WTC11 (cell line): ENCODE measurements around the gene HIF1A. TPM values are rescaled to one million over a fixed set of nuclear protein-coding genes. Genes with fewer than 3 reads are reported as not detected.
A peak's percentile ranks its signal among the peaks of the same experiment; 100 is the strongest.

Source experiments
- ATF2 ChIP-seq: sonication (generic); formaldehyde crosslinking; IDR thresholded peaks from 2 replicates; pipeline ENCODE4 v1.8.1; 2022; ENCODE audit warnings: low read depth, missing genetic modification reagents, borderline replicate concordance
- CREM ChIP-seq: sonication (generic); formaldehyde crosslinking; IDR thresholded peaks from 2 replicates; pipeline ENCODE4 v1.8.1; 2022; ENCODE audit warnings: mild to moderate bottlenecking, missing genetic modification reagents, moderate library complexity
- ESRRA ChIP-seq: sonication (generic); formaldehyde crosslinking; IDR thresholded peaks from 2 replicates; pipeline ENCODE4 v1.8.1; 2022; ENCODE audit warnings: mild to moderate bottlenecking, missing genetic modification reagents, borderline replicate concordance
- FOXK1 ChIP-seq: sonication (generic); formaldehyde crosslinking; IDR thresholded peaks from 2 replicates; pipeline ENCODE4 v1.8.0; 2022; ENCODE audit warnings: mild to moderate bottlenecking, moderate library complexity, missing genetic modification reagents
- IRF1 ChIP-seq: sonication (generic); formaldehyde crosslinking; IDR thresholded peaks from 2 replicates; pipeline ENCODE4 v1.8.0; 2023; ENCODE audit warnings: missing genetic modification reagents
- KAT7 ChIP-seq: sonication (generic); formaldehyde crosslinking; IDR thresholded peaks from 2 replicates; pipeline ENCODE4 v1.8.1; 2023; ENCODE audit warnings: missing genetic modification reagents, mild to moderate bottlenecking, borderline replicate concordance
- SMAD3 ChIP-seq: sonication (generic); formaldehyde crosslinking; IDR thresholded peaks from 2 replicates; pipeline ENCODE4 v1.8.0; 2022; ENCODE audit warnings: missing genetic modification reagents, mild to moderate bottlenecking, borderline replicate concordance
- SOX15 ChIP-seq: fragments of 250-450 bp; sonication (Bioruptor Pico); IDR thresholded peaks from 2 replicates; pipeline ENCODE4 v1.9.0; 2021; ENCODE audit warnings: mild to moderate bottlenecking
- SP1 ChIP-seq: sonication (generic); formaldehyde crosslinking; conservative IDR thresholded peaks from 2 replicates; pipeline ENCODE4 v1.8.1; 2022; ENCODE audit warnings: missing genetic modification reagents
- ZNF396 ChIP-seq: fragments of 250-450 bp; sonication (Bioruptor Pico); IDR thresholded peaks from 2 replicates; pipeline ENCODE4 v1.8.0; 2021; ENCODE audit warnings: mild to moderate bottlenecking, moderate library complexity, borderline replicate concordance
- ZNF416 ChIP-seq: fragments of 250-450 bp; sonication (Bioruptor Pico); IDR thresholded peaks from 2 replicates; pipeline ENCODE4 v1.9.0; 2021; ENCODE audit warnings: mild to moderate bottlenecking, inconsistent platforms
- ZNF532 ChIP-seq: fragments of 250-450 bp; sonication (Bioruptor Pico); IDR thresholded peaks from 2 replicates; pipeline ENCODE4 v1.9.0; 2021; ENCODE audit warnings: mild to moderate bottlenecking, borderline replicate concordance
- total RNA-seq: library from RNA; stranded (reverse); gene quantifications from 3 replicates; pipeline ENCODE4 v1.2.3, GENCODE V29; 2021
- TF ChIP-seq, protein P1 (sequence below): sonication (generic); formaldehyde crosslinking; IDR thresholded peaks from 2 replicates; pipeline ENCODE4 v1.8.0; 2022; ENCODE audit warnings: mild to moderate bottlenecking, missing genetic modification reagents
- TF ChIP-seq, protein P2 (sequence below): sonication (generic); formaldehyde crosslinking; IDR thresholded peaks from 2 replicates; pipeline ENCODE4 v1.8.1; 2023; ENCODE audit warnings: mild to moderate bottlenecking, moderate library complexity, missing genetic modification reagents
- TF ChIP-seq, protein P3 (sequence below): sonication (generic); formaldehyde crosslinking; IDR thresholded peaks from 2 replicates; pipeline ENCODE4 v1.8.0; 2023; ENCODE audit warnings: mild to moderate bottlenecking, missing genetic modification reagents
- TF ChIP-seq, protein P4 (sequence below): sonication (generic); formaldehyde crosslinking; IDR thresholded peaks from 2 replicates; pipeline ENCODE4 v1.8.0; 2022; ENCODE audit warnings: mild to moderate bottlenecking, missing genetic modification reagents
- TF ChIP-seq, protein P5 (sequence below): fragments of 250-450 bp; sonication (Bioruptor Pico); IDR thresholded peaks from 2 replicates; pipeline ENCODE4 v1.9.0; 2021; ENCODE audit warnings: mild to moderate bottlenecking
- TF ChIP-seq, protein P6 (sequence below): sonication (generic); formaldehyde crosslinking; IDR thresholded peaks from 2 replicates; pipeline ENCODE4 v1.8.0; 2022; ENCODE audit warnings: mild to moderate bottlenecking, missing genetic modification reagents
- TF ChIP-seq, protein P7 (sequence below): sonication (generic); formaldehyde crosslinking; IDR thresholded peaks from 2 replicates; pipeline ENCODE4 v1.8.1; 2022; ENCODE audit warnings: mild to moderate bottlenecking, moderate library complexity, missing genetic modification reagents

Gene HIF1A
- total RNA-seq, 1 experiment from 2014 or later: 165 TPM

DNA sequence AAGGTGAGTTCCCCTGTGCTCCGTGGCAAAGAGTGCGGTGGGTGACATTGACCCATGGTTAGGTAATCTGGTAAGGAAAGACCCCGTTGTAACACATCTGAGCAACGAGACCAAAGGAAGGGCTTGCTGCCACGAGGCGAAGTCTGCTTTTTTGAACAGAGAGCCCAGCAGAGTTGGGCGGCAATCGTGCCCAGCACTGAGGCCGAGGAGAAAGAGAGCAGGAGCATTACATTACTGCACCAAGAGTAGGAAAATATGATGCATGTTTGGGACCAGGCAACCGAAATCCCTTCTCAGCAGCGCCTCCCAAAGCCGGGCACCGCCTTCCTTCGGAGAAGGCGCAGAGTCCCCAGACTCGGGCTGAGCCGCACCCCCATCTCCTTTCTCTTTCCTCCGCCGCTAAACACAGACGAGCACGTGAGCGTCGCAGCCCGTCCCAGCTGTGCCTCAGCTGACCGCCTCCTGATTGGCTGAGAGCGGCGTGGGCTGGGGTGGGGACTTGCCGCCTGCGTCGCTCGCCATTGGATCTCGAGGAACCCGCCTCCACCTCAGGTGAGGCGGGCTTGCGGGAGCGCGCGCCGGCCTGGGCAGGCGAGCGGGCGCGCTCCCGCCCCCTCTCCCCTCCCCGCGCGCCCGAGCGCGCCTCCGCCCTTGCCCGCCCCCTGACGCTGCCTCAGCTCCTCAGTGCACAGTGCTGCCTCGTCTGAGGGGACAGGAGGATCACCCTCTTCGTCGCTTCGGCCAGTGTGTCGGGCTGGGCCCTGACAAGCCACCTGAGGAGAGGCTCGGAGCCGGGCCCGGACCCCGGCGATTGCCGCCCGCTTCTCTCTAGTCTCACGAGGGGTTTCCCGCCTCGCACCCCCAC lies at the start of gene HIF1A (continued):
- TF ChIP-seq ZNF532 (CRISPR knock-in tag) (peak; percentile 65; the same call in 1 of the 2 replicates), ZNF396 (CRISPR knock-in tag) (no peak), ATF2 (CRISPR knock-in tag) (no peak), SMAD3 (CRISPR knock-in tag) (peak; percentile 52; the same call in 1 of the 2 replicates), FOXK1 (CRISPR knock-in tag) (peak; percentile 98), CREM (CRISPR knock-in tag) (no peak; the same call in 1 of the 2 replicates), KAT7 (no peak), SOX15 (CRISPR knock-in tag) (no peak), ZNF416 (CRISPR knock-in tag) (0 out of 2 replicates have a peak, but pooled peaks have one; percentile 31), SP1 (CRISPR knock-in tag) (peak; percentile 84), IRF1 (CRISPR knock-in tag) (no peak), ESRRA (0 out of 2 replicates have a peak, but pooled peaks have one; percentile 34)
- TF ChIP-seq, protein P1, sequence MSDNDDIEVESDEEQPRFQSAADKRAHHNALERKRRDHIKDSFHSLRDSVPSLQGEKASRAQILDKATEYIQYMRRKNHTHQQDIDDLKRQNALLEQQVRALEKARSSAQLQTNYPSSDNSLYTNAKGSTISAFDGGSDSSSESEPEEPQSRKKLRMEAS (CRISPR knock-in tag): peak; percentile 94
- TF ChIP-seq, protein P2, sequence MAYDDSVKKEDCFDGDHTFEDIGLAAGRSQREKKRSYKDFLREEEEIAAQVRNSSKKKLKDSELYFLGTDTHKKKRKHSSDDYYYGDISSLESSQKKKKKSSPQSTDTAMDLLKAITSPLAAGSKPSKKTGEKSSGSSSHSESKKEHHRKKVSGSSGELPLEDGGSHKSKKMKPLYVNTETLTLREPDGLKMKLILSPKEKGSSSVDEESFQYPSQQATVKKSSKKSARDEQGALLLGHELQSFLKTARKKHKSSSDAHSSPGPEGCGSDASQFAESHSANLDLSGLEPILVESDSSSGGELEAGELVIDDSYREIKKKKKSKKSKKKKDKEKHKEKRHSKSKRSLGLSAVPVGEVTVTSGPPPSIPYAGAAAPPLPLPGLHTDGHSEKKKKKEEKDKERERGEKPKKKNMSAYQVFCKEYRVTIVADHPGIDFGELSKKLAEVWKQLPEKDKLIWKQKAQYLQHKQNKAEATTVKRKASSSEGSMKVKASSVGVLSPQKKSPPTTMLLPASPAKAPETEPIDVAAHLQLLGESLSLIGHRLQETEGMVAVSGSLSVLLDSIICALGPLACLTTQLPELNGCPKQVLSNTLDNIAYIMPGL (CRISPR knock-in tag): no peak
- TF ChIP-seq, protein P3, sequence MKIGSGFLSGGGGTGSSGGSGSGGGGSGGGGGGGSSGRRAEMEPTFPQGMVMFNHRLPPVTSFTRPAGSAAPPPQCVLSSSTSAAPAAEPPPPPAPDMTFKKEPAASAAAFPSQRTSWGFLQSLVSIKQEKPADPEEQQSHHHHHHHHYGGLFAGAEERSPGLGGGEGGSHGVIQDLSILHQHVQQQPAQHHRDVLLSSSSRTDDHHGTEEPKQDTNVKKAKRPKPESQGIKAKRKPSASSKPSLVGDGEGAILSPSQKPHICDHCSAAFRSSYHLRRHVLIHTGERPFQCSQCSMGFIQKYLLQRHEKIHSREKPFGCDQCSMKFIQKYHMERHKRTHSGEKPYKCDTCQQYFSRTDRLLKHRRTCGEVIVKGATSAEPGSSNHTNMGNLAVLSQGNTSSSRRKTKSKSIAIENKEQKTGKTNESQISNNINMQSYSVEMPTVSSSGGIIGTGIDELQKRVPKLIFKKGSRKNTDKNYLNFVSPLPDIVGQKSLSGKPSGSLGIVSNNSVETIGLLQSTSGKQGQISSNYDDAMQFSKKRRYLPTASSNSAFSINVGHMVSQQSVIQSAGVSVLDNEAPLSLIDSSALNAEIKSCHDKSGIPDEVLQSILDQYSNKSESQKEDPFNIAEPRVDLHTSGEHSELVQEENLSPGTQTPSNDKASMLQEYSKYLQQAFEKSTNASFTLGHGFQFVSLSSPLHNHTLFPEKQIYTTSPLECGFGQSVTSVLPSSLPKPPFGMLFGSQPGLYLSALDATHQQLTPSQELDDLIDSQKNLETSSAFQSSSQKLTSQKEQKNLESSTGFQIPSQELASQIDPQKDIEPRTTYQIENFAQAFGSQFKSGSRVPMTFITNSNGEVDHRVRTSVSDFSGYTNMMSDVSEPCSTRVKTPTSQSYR (CRISPR knock-in tag): no peak; the same call in 1 of the 2 replicates
- TF ChIP-seq, protein P4, sequence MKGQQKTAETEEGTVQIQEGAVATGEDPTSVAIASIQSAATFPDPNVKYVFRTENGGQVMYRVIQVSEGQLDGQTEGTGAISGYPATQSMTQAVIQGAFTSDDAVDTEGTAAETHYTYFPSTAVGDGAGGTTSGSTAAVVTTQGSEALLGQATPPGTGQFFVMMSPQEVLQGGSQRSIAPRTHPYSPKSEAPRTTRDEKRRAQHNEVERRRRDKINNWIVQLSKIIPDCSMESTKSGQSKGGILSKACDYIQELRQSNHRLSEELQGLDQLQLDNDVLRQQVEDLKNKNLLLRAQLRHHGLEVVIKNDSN: peak; percentile 93
- TF ChIP-seq, protein P5, sequence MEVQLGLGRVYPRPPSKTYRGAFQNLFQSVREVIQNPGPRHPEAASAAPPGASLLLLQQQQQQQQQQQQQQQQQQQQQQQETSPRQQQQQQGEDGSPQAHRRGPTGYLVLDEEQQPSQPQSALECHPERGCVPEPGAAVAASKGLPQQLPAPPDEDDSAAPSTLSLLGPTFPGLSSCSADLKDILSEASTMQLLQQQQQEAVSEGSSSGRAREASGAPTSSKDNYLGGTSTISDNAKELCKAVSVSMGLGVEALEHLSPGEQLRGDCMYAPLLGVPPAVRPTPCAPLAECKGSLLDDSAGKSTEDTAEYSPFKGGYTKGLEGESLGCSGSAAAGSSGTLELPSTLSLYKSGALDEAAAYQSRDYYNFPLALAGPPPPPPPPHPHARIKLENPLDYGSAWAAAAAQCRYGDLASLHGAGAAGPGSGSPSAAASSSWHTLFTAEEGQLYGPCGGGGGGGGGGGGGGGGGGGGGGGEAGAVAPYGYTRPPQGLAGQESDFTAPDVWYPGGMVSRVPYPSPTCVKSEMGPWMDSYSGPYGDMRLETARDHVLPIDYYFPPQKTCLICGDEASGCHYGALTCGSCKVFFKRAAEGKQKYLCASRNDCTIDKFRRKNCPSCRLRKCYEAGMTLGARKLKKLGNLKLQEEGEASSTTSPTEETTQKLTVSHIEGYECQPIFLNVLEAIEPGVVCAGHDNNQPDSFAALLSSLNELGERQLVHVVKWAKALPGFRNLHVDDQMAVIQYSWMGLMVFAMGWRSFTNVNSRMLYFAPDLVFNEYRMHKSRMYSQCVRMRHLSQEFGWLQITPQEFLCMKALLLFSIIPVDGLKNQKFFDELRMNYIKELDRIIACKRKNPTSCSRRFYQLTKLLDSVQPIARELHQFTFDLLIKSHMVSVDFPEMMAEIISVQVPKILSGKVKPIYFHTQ (CRISPR knock-in tag): no peak
- TF ChIP-seq, protein P6, sequence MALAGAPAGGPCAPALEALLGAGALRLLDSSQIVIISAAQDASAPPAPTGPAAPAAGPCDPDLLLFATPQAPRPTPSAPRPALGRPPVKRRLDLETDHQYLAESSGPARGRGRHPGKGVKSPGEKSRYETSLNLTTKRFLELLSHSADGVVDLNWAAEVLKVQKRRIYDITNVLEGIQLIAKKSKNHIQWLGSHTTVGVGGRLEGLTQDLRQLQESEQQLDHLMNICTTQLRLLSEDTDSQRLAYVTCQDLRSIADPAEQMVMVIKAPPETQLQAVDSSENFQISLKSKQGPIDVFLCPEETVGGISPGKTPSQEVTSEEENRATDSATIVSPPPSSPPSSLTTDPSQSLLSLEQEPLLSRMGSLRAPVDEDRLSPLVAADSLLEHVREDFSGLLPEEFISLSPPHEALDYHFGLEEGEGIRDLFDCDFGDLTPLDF (CRISPR knock-in tag): no peak
- TF ChIP-seq, protein P7, sequence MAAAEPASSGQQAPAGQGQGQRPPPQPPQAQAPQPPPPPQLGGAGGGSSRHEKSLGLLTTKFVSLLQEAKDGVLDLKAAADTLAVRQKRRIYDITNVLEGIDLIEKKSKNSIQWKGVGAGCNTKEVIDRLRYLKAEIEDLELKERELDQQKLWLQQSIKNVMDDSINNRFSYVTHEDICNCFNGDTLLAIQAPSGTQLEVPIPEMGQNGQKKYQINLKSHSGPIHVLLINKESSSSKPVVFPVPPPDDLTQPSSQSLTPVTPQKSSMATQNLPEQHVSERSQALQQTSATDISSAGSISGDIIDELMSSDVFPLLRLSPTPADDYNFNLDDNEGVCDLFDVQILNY (CRISPR knock-in tag): 0 out of 2 replicates have a peak, but pooled peaks have one; percentile 61
